Activated effector memory CD4-positive, alpha-beta T cell treated with Interleukin-2 at 50 U/mL for 16 hours (primary cell): Measurements from ENCODE around the gene TSSK6.

Experiments
- DNase-seq: peaks from one replicate; pipeline ENCODE4 v3.0.0-alpha.2; 2020

The TSSK6 gene

DNA sequence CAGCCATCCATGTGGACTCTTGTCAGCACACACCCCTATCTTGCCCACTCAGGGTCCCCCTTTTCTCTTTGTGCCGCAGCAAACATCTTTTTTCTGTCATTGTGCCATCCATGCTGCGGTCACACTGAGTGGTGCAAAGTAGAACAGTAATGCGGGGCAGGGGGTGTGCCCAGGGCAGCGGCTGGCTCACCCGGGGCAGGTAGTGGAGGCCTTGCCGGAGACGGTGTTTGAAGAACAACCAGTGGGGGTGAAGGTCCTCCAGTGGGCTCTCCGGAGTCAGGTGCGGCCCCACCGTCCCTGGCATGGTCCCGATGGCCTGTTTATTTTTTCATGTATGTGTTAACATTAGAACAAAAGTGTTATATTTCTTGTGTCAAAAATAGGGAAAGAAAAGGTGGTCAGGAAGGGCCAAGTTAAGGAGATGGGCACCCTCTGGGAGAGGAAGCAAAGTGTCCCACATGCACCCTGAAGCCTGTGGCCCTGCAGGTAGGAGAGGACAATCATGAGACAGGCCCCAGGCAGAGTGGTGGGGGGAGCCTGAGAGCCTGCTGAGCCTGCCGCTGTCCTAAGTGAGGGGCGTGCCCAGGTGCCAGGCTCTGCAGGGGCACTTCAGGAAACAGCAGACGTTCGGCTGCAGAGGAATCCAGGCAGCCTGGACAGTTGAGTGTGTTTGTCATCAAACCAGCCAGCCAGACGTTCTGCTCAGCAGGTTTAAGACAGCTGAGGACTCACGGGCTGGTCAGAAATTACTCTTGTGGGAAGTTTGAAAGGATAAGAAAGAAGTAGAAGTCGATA lies 12.3 kb downstream of the TSSK6 start:
- DNase-seq: no peak

DNA sequence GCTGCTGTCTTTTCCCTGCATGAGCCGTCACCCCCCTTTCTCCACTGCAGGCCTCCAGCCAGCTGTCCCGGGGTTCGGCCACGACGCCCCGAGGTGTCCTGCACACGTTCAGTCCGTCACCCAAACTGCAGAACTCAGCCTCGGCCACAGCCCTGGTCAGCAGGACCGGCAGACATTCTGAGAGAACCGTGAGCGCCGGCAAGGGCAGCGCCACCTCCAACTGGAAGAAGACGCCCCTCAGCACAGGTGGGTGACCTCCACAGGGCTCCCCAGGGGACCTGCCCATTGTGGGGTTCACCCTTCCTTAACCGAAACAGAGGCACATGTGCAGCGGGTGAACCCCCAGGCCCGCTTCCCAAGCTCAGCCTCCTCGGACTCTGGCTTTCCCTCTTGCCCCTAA lies 13.1 kb downstream of the TSSK6 start:
- DNase-seq: no peak

DNA sequence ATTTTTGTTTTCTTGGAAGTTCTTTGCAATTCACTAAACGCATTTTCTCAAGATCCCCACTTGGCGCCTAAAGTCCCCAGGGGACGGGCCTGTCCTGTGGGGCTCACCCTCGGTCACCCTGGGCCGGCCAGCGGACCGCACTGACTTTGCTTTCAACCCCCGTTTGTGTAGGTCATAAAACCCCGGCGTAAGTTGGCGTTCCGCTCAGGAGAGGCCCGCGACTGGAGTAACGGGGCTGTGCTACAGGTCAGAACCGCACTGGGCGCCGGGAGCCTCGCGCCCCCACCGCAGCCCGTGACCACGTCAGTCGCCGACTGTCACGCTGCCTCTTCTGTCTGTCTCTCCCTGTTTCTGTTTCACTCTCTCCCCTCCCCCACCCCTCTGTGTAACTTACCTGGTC lies 13.6 kb downstream of the TSSK6 start:
- DNase-seq: no peak

DNA sequence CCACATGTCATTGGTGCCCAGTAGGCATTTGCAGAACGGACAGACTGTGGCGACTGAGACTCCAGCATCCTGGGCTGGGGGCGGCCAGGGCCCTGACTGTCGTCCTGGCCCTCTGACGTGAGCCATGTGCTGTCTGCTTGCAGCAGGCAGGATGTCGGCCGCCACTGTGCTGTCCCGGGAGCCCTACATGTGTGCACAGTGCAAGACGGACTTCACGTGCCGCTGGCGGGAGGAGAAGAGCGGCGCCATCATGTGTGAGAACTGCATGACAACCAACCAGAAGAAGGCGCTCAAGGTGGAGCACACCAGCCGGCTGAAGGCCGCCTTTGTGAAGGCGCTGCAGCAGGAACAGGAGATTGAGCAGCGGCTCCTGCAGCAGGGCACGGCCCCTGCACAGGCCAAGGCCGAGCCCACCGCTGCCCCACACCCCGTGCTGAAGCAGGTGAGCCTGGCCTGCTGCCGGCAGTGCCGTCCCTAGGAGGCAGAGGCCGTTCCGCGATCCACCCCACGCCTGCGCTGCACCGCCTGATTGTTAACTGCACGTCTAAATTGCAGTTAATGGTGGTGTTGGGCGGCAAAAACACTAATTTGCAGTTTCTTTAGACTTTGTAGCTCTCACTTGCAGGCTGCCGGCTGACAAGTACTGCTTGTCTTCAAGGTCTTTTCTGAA lies 14.2 kb downstream of the TSSK6 start:
- no peak for DNase-seq

DNA sequence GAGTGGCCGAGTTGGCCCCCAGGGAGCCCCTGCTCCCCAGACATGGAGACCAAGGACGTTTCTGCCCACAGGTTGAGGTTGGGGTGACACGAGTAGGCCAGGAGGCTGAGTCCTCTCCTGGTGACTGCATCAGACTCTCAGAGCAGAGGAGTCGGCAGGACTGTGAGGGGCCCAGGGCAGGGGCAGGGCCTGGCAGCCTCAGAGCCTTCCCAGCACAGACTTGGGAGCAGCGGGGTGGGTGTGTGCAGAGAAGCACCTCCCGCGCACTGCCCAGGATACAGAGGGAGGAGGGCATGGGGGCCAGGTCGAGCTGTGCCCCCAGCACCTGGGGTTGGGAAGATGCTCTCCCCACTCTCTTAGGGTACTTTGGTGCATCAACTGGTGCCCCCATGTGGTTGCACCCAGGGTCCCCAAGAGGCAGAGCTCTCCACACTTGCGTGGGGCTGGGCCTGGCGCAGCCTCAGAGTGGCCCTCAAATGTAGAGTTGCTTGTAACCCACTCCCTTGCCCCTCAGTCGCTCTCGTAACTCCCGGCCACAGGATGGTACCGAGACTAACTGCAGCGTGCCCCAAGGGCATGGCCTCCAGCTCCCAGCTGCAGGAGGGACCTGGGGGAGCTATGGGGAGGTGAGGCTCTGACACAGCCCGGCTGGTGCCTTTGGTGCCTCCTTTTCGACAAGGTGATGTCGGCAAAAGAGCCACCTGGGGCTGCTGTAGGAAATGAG lies 15.9 kb downstream of the TSSK6 start:
- DNase-seq: no peak

DNA sequence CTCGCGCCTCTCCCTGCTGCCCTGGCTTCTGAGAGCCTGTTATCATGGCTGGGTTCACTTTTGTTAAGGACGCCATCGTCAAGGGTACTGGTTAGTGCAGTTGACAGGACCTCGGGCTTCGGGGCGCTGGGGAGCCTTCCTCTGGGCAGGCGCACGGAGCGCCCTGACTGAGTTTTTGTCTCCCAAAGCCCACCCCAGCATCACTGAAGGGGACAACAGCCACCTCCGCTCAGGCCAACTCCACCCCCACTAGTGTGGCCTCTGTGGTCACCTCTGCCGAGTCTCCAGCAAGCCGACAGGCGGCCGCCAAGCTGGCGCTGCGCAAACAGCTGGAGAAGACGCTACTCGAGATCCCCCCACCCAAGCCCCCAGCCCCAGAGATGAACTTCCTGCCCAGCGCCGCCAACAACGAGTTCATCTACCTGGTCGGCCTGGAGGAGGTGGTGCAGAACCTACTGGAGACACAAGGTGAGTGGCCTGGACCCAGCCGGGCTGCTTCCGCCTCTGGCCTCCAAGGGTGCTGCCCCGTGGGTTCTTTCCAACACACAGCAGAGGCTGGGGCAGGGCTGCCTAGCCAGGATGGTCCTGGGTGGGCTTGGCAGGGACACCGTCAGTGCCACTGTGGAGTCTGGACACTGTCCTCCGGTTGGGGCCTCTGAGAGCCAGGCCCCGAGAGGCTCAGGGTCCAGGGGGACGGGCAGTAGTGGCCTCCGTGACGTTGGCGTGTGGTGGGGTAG lies 16.9 kb downstream of the TSSK6 start:
- DNase-seq: no peak

DNA sequence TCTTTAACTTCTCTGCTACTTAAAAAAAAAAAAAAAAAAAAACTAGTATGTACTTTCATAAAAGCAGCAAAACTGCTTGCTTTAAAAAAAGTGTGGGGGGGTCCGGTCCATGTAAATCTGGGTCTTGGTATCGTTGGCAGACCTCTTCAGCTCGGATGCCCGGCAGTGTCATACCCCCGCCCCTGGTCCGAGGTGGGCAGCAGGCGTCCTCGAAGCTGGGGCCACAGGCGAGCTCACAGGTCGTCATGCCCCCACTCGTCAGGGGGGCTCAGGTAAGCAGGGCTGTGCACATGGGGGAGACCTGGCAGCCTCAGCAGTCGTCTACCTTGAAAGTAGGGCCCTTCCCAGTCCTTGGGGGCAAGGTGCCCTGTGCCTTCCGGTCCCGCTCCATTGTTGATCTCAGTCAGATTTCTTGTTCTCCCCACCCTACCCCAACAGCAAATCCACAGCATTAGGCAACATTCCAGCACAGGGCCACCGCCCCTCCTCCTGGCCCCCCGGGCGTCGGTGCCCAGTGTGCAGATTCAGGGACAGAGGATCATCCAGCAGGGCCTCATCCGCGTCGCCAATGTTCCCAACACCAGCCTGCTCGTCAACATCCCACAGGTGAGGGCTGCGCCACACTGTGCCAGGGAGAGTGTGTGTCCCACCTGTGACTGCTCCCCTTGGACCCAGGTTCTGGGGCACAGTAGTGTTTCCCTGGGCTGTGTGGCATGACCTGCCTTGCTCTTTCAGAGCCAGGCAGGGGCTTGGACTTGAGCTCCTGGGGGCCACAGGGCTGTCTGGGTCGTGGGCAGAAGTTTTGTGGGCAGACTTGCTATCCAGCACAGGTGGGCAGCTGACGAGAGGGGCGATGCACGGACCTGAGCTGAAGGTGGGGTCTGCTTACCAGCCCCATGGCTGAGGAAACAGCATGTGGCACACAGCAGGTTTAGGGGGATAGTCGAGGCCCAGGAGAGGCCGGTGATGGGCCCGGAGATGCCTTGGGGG lies 19.4 kb downstream of the TSSK6 start:
- DNase-seq: no peak

DNA sequence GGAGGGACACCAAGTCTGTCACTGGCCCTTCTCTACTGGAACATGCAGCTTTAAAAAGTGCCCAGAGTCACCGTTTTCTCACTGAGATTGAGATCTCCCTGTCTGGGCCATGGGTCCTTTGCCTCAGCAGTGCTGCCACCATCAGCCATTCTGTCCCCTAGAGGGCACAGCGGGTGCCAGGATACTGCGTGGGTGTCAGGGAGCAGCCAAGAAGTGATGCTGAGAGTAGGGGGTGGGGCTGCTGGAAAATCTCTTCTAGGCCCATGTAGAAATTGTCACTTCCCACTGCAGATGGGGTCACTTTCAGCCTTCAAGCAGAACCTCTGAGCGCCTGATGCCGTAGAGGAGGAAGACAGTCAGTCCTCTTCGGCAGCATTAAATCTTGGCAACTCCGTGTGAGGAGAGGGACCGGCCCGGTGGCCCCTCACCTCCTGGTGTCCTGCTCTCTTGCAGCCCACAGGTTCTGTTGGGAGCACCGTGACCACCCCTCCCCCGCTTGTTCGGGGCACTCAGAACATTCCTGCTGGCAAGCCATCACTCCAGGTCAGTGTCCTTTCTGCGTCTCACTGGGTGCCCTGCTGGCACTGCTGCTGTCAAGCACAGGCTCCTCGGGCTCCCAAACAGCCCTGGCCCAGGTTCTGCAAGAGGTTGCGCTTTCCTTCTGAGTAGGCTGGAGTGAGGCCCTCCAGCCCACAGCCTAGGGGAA lies 21.4 kb downstream of the TSSK6 start:
- no peak for DNase-seq

DNA sequence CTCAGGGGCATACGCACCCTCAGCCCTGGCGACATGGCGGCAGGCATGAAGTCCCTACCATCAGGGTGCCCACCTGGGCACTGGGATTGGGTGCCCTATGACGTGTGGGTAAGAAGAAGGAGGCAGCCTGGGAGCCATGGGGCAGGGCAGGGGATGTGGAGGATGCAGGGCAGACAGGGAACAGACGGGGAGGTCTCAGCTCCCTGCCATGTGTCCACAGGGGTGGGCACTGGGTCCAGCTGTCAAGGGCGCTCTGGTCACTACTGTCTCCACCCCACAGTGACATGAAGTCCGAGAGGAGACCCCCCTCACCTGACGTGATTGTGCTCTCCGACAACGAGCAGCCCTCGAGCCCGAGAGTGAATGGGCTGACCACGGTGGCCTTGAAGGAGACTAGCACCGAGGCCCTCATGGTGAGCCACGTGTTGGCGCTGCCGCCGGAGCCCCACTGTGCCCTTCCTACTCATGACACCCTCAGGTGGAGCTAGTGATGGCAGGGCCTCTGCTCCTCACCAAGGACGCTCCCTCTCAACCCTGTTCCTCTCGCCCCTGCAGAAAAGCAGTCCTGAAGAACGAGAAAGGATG lies 23.2 kb downstream of the TSSK6 start:
- DNase-seq: no peak

DNA sequence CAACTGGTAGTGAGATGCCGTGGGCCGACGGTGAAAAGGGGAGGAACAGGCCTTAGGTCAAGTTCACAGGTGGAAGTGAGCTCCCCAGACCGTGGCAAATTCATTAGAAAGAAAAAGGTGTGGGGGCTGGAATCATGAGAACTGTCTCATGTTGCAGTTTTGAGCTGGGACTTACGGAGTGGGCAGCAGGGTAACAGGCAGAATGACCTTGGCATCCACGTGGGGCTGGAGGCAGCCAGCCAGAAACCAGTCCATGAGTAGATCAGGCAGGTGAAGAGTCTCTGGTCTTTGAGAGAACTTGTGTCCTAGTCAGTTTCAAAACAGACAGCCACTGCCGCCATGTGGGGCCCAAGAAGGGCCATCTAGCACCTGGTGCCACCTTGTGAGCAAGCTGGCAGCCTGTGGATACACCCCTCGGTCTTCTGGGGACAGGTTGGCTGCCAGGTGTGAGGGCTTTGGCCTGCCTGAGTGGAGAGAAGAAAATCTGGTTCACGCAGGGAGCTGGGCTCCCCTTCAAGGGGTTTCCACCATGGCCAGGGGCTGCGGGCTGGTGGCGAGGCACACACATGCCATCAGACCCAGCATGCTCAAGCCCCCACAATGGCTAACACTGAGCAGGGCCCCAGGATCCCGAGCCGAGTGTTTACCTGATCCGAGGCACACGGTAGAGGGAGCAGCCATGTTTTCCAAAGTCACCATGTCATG lies 23.9 kb downstream of the TSSK6 start:
- DNase-seq: no peak

DNA sequence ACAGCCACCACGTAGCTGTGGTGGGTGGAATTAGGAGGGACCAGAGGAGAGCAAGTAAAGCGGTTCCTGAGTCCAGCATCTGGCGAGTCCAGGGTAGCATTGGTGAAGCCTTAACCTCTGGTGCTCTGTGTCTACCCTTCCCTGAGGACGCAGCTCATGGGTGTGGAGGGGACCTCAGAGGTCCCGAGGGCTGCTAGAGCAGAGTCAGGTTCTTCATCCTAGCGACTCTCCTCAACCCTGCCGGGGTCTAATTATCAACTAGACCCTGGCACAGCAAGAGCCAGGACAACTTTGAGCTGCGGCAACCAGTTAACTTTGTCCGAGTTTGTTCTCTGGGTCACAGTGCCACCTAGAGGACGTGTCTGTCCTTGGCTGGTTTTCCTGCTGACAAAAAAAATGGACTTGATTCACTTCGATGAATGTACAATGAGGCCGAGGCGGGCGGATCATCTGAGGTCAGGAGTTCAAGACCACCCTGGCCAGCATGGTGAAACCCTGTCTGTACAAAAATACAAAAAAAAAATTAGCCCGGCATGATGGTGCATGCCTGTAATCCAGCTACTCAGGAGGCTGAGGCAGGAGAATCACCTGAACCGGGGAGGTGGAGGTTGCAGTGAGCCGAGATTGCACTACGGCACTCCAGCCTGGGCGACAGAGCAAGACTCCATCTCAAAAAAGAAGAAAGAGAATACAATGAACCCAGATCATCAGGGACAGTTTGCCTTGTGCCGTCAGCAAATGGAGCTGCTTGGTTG lies 25.0 kb downstream of the TSSK6 start:
- peak; percentile 72 for DNase-seq

DNA sequence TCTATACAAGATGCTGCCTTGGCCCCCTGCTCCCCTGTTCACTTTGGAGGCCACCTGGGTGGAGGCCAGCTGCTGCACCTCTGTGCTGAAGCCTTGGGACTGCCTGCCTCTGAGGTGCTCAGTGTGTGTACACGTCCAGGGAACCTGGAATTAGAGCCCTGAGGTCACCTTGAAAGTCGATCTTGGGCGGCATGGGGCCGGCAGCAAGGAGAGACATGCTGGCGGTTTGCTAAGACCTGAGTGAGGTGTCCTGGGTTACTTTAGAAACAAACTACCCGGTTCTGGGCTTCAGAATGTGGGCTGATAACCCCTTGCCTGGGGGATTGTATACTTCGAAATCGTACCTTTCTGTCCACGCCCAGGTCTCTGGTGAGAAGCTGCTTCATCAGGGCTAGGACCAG lies 25.5 kb downstream of the TSSK6 start:
- no peak for DNase-seq

DNA sequence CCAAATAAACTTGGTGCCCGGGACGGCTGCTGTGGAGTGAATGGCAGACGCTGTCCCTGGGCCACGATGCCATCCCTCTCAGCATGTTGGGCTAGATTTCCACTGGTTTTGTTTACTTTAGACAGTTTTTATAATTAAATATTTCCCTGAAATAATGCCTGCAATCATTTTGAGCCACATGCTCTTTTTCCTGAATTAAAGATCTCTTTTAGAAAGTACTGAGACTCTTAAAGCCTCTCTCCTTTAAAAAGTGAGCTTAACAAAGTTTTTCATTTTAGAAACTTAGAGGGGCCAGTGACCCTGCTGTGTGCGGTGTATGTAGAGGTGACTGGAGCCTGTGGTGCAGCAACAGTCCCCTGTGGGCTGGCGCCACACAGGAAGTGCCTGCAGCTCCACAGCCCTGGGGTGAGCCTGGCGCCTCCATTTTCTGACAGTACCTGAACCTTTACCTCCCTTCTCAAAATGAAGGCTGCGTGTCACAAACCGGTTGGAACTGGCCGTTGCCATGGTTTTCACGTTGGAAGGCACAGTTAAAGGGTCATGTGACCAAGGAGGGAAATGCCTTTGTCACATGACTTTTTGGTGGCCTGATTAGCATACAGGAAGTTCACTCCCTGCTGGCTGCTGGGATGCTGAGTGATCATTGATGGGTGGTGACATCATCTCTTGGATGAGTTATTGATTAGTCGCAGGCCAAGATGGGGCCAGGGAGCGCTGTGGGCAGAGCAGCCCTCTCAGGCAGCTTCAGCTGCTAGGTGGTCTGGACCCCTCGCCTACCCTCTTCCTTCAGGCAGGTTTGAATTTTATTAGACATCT lies 26.3 kb downstream of the TSSK6 start:
- DNase-seq: peak; percentile 85

DNA sequence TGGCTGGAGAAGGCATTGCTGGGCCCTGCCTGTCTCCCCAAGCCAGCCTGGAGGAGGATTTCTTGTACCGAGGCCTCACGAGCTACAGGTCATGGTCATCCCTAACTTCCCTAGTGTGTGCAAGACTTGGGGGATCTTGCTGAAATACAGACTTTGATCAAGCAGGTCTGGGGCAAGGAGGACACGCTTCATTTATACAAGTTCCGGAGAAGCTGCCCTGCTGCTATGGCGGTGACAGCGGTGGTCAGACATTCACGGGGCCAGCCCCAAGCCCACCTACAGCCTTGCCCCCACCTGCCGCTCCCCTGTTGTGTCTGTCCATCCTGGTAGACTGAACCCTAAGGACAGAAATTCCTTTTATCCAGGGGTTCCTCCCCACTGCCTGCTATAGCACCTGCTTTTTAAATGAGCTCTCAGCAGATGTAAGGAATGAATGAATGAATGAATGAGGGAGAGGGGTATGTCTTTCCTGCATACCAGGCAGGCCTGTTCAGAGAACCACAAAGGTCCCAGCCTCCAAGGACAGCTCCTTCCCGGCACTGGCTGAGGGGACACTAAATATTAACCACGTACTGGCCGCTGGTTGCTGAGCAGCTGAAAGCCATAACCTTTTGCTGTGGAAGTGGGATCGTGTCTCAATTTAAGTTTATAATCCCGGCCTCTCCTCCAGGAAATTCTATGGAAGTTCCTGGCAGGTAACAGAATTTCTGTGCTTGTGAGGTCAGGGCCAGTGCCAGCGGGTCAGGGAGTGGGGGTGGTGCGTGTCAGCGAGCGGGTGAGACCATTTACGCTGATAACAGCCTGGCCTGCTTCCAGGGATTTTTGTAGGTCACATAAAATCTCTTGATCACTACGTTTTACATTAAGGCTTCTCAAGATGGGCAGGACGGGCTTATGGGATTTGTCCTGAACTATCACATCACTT lies 27.1 kb downstream of the TSSK6 start:
- no peak for DNase-seq

DNA sequence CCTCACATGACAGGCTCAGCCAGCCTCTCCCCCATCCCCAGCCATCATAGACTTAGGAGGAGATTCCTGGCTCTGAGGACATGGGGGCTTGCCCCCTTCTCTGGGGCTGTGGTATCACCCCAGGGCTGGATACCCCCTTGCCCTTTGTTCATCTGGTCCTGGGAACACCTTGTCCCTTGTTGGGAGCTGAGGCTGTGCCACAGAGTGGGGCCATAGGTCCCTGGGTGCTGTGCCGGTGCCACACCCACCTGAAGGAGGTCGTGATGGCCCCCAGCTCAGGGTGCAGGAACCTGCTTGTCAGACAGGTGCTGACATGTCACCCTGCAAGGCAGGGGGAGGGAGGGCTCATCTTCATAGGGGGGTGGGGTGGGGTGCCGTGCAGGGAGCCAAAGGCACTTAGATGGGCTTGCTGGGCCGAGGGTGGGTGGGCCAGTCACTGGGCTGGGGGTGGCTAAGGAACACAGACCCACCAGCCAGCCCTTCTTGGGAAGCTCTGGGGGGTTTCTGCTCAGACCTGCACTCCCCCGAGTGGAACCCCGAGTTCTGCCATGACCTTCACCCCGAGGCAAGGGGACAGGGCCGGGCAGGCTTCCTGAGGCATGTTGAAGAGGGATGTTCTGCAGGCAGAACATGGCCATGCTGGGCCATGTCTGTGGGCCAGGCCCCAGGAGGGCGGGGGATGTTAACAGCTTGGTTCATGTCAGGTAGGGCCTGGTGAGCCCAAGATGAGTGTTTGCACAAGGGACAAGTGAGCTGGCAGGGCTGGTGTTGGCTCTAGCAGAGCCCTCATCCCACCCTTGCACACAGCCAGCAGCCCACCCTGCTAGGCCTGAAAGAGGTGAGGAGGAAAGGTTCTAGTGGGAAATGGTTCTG lies 28.0 kb downstream of the TSSK6 start:
- DNase-seq: no peak

DNA sequence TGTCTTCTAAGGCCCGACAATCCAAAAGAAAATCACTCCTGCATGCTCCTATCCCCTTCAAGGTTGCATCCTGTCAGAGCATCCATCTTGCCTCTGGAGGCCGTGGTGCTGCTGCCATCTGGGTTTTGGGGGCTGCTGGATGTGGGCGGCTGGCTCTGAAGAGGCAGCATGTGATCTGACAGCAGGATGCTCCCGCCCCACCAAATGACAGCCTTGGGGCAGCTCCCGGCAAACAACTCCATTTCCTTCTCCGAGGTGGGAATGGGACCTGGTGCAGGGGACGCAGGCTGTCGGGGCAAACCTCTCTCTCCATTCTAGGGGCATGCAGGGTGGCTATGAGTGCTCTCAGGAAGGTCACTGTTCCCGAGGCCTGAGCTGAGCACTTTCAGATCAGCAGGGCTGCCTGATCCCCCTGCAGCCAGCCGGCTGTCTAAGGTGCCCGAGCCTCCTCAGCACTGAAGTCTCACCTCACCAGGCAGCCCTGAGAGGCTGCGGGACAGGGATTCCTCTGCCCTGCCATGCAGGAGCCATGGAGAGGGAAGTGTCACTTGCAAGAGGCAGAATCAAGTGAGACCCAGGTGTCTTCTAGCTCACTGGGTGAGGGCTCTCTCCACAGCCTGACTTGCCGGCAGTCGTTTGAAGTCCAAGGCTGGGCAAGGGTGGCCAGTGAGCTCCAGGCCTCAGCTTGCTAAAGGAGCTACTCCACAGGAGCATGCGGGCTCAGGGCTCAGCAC lies 28.8 kb downstream of the TSSK6 start:
- DNase-seq: no peak
